ENCODE data around the gene WFS1. TPM values are rescaled to one million over a fixed set of nuclear protein-coding genes. Genes with fewer than 3 reads are reported as not detected.

WFS1 gene
- total RNA-seq, 1 experiment from 2014 or later, result 57.1 TPM

GRCh38 chr4:6235901-6236640 is 33.6 kb upstream of the WFS1 start:
- no peaks in the 10 kb centered on the region for H3K4me1 ChIP-seq (replicated peaks; ENCODE audit: insufficient read depth)
- no peak overlapping the region for H3K4me2 ChIP-seq
- peaks cover 65% of the 10 kb centered on the region for H3K27me3 ChIP-seq (ENCODE audit: insufficient read depth, low read depth)
- DNase-seq, result no peak
- TF ChIP-seq CTCF (conservative IDR thresholded peaks at IDR 0.05) (no peak), EZH2 (IDR thresholded peaks at IDR 0.05; ENCODE audit: low read depth) (no peak)
- ChIA-PET POLR2A (ENCODE audit: unreplicated experiment) (no interaction called here), CTCF (no interaction called here)
- no peak overlapping the region for H2AFZ ChIP-seq
- BruUV-seq (replicated peaks), result no TSS peak
- no peaks in the 10 kb centered on the region for H3K79me2 ChIP-seq (ENCODE audit: low read depth)
- H3K9me3 ChIP-seq (ENCODE audit: insufficient read depth, low read depth), result no peaks in the 10 kb centered on the region
- H3K36me3 ChIP-seq (ENCODE audit: low read depth), result no peaks in the 10 kb centered on the region
- intact Hi-C loops (cut with micrococcal nuclease; ENCODE audit: unreplicated experiment), result no loop called here
- no peaks in the 10 kb centered on the region for H3K9me2 ChIP-seq (ENCODE audit: insufficient read depth)
- H3F3A ChIP-seq (ENCODE audit: insufficient read depth, low read depth), result no peaks in the 10 kb centered on the region
- no peak overlapping the region for H3K4me3 ChIP-seq
- H3K27ac ChIP-seq, result no peak overlapping the region
- no peaks in the 10 kb centered on the region for H4K20me1 ChIP-seq (ENCODE audit: insufficient read depth)

GRCh38 chr4:6236816-6237390 is 32.7 kb upstream of the WFS1 start:
- no peak overlapping the region for H2AFZ ChIP-seq
- no peaks in the 10 kb centered on the region for H3K9me2 ChIP-seq (ENCODE audit: insufficient read depth)
- H3K4me3 ChIP-seq, result no peak overlapping the region
- no peaks in the 10 kb centered on the region for H3K4me1 ChIP-seq (replicated peaks; ENCODE audit: insufficient read depth)
- no peak overlapping the region for H3K27ac ChIP-seq
- no peaks in the 10 kb centered on the region for H3K9me3 ChIP-seq (ENCODE audit: insufficient read depth, low read depth)
- no peak for TF ChIP-seq CTCF (conservative IDR thresholded peaks at IDR 0.05)
- TF ChIP-seq EZH2 (IDR thresholded peaks at IDR 0.05; ENCODE audit: low read depth), result no peak
- CTCF ChIA-PET, result no interaction called here
- DNase-seq, result no peak
- H4K20me1 ChIP-seq (ENCODE audit: insufficient read depth), result no peaks in the 10 kb centered on the region
- no peaks in the 10 kb centered on the region for H3F3A ChIP-seq (ENCODE audit: insufficient read depth, low read depth)
- no TSS peak for BruUV-seq (replicated peaks)
- peaks cover 61% of the 10 kb centered on the region for H3K27me3 ChIP-seq (ENCODE audit: insufficient read depth, low read depth)
- intact Hi-C loops (cut with micrococcal nuclease; ENCODE audit: unreplicated experiment), result no loop called here
- POLR2A ChIA-PET (ENCODE audit: unreplicated experiment), result no interaction called here
- no peaks in the 10 kb centered on the region for H3K79me2 ChIP-seq (ENCODE audit: low read depth)
- no peaks in the 10 kb centered on the region for H3K36me3 ChIP-seq (ENCODE audit: low read depth)
- no peak overlapping the region for H3K4me2 ChIP-seq

GRCh38 chr4:6239486-6239885 is 30.2 kb upstream of the WFS1 start:
- BruUV-seq (replicated peaks), result no TSS peak
- Histone ChIP-seq H3K9me3 (ENCODE audit: insufficient read depth, low read depth) (no peaks in the 10 kb centered on the region), H3K4me2 (no peak overlapping the region), H3F3A (ENCODE audit: insufficient read depth, low read depth) (no peaks in the 10 kb centered on the region), H3K4me1 (replicated peaks; ENCODE audit: insufficient read depth) (no peaks in the 10 kb centered on the region), H3K36me3 (ENCODE audit: low read depth) (no peaks in the 10 kb centered on the region), H3K79me2 (ENCODE audit: low read depth) (no peaks in the 10 kb centered on the region), H3K4me3 (no peak overlapping the region), H3K27ac (no peak overlapping the region), H3K27me3 (ENCODE audit: insufficient read depth, low read depth) (peaks cover 68% of the 10 kb centered on the region), H2AFZ (no peak overlapping the region), H3K9me2 (ENCODE audit: insufficient read depth) (no peaks in the 10 kb centered on the region), H4K20me1 (ENCODE audit: insufficient read depth) (no peaks in the 10 kb centered on the region)
- ChIA-PET CTCF (no interaction called here), POLR2A (ENCODE audit: unreplicated experiment) (no interaction called here)
- TF ChIP-seq EZH2 (IDR thresholded peaks at IDR 0.05; ENCODE audit: low read depth), result no peak
- no peak for TF ChIP-seq CTCF (conservative IDR thresholded peaks at IDR 0.05)
- no peak for DNase-seq
- intact Hi-C loops (cut with micrococcal nuclease; ENCODE audit: unreplicated experiment), result no loop called here
